GM21367 (cell line): ENCODE measurements around the gene LTBP3.
"Not testable (repeated sequence)": the region's sequence is repeated elsewhere in the genome, so short reads cannot be mapped to it uniquely, and the experiment has no call there.

Experiments
- ATAC-seq: cut with Tn5 transposase; IDR thresholded peaks from one replicate; pipeline ENCODE4 v1.9.1; 2021; ENCODE audit not compliant: unreplicated experiment

LTBP3 gene

GRCh38 chr11:65518941-65519549 is 39.1 kb downstream of the LTBP3 start:
- not testable (repeated sequence) for ATAC-seq

- ATAC-seq, result no peak
These were observed 41.8 kb downstream of the LTBP3 start for GRCh38 chr11:65516135-65516968.

GRCh38 chr11:65512311-65512710 is 45.8 kb downstream of the LTBP3 start:
- ATAC-seq, result not testable (repeated sequence)

- peak; percentile 16 for ATAC-seq
These were observed 51.2 kb downstream of the LTBP3 start for GRCh38 chr11:65506772-65507505.

- ATAC-seq, result no peak
These were observed 51.8 kb downstream of the LTBP3 start for GRCh38 chr11:65506290-65506771.

GRCh38 chr11:65505466-65506289 is 52.5 kb downstream of the LTBP3 start:
- no peak for ATAC-seq

- no peak for ATAC-seq
These were observed 53.3 kb downstream of the LTBP3 start for GRCh38 chr11:65504674-65505465.

GRCh38 chr11:65503949-65504673 is 54.0 kb downstream of the LTBP3 start:
- no peak for ATAC-seq

- ATAC-seq, result no peak
These were observed 54.7 kb downstream of the LTBP3 start for GRCh38 chr11:65503368-65503948.

GRCh38 chr11:65502555-65503367 is 55.4 kb downstream of the LTBP3 start:
- no peak for ATAC-seq

GRCh38 chr11:65502274-65502554 is 55.9 kb downstream of the LTBP3 start:
- no peak for ATAC-seq

GRCh38 chr11:65501472-65502273 is 56.5 kb downstream of the LTBP3 start:
- no peak for ATAC-seq

GRCh38 chr11:65501186-65501471 is 57.0 kb downstream of the LTBP3 start:
- no peak for ATAC-seq

GRCh38 chr11:65500387-65501185 is 57.6 kb downstream of the LTBP3 start:
- no peak for ATAC-seq

- no peak for ATAC-seq
These were observed 58.3 kb downstream of the LTBP3 start for GRCh38 chr11:65499713-65500386.

GRCh38 chr11:65498977-65499712 is 59.0 kb downstream of the LTBP3 start, which contains the start of gene MALAT1:
Gene MALAT1, plus strand, starts transcription at chr11:65499045.
- peak; percentile 27 for ATAC-seq
